H1 (cell line): Measurements from ENCODE around the gene ARHGEF28.

Experiments
- ASH2L ChIP-seq: fragments of 200-600, 300-600 bp; sonication (generic); IDR thresholded peaks from one replicate; pipeline ENCODE4 v1.7.1; 2017; ENCODE audit warnings: low read length
- CEBPB ChIP-seq: IDR thresholded peaks from 2 replicates; pipeline ENCODE4 v1.6.1; 2012; ENCODE audit warnings: low read depth, low read length
- CREB1 ChIP-seq: IDR thresholded peaks from 2 replicates; pipeline ENCODE4 v1.6.1; 2012; ENCODE audit warnings: inconsistent platforms
- CTCF ChIP-seq, 3 experiments: IDR thresholded peaks; 1 replicate in 2 of 3; 2 replicates in 1 of 3; pipeline versions ENCODE4 v1.5.1 to v1.6.1; 2011; ENCODE audit warnings: low read length in 3 of 3, mild to moderate bottlenecking in 3 of 3, inconsistent platforms in 2 of 3, low read depth in 1 of 3, moderate library complexity in 1 of 3; ENCODE audit not compliant: insufficient read depth in 1 of 3; ENCODE audit errors: control extremely low read depth in 1 of 3
- EP300 ChIP-seq, 2 experiments: IDR thresholded peaks; 1 replicate in 1 of 2; 2 replicates in 1 of 2; pipeline ENCODE4 v1.6.1; 2011 to 2012; ENCODE audit warnings: low read depth in 2 of 2, low read length in 2 of 2, mild to moderate bottlenecking in 2 of 2, borderline replicate concordance in 1 of 2, inconsistent platforms in 1 of 2, moderate library complexity in 1 of 2
- JUND ChIP-seq: IDR thresholded peaks from 2 replicates; pipeline ENCODE4 v1.6.1; 2011; ENCODE audit warnings: mild to moderate bottlenecking, improper control_type of control experiment, low read length
- POLR2A ChIP-seq, 2 experiments: IDR thresholded peaks; 1 replicate in 1 of 2; 2 replicates in 1 of 2; pipeline ENCODE4 v1.6.1; 2011; ENCODE audit warnings: low read depth in 2 of 2, low read length in 2 of 2, mild to moderate bottlenecking in 2 of 2; ENCODE audit errors: control extremely low read depth in 1 of 2
- POLR2AphosphoS5 ChIP-seq: IDR thresholded peaks from 2 replicates; pipeline ENCODE4 v1.6.1; 2011; ENCODE audit warnings: low read depth, low read length
- SP2 ChIP-seq: IDR thresholded peaks from 2 replicates; pipeline ENCODE4 v1.6.1; 2012; ENCODE audit warnings: mild to moderate bottlenecking, low read length, inconsistent platforms
- SP4 ChIP-seq: IDR thresholded peaks from 2 replicates; pipeline ENCODE4 v1.6.1; 2012; ENCODE audit warnings: low read length, inconsistent platforms
- TAF1 ChIP-seq: IDR thresholded peaks from 2 replicates; pipeline ENCODE4 v1.6.1; 2011; ENCODE audit warnings: mild to moderate bottlenecking, low read depth, low read length
- TCF12 ChIP-seq: IDR thresholded peaks from 2 replicates; pipeline ENCODE4 v1.6.1; 2011; ENCODE audit warnings: low read depth, mild to moderate bottlenecking, low read length
- TEAD4 ChIP-seq: IDR thresholded peaks from 2 replicates; pipeline ENCODE4 v1.6.1; 2012; ENCODE audit warnings: low read depth, low read length, inconsistent platforms, mixed read lengths
- ZNF274 ChIP-seq: IDR thresholded peaks from 2 replicates; pipeline ENCODE4 v1.7.0; 2012; ENCODE audit warnings: low read length, borderline replicate concordance; ENCODE audit errors: extremely low read depth

GRCh38 chr5:73672132-73672531 lies 46.1 kb downstream of the ARHGEF28 start:
- TF ChIP-seq CTCF (IDR thresholded peaks at IDR 0.05; ENCODE audit: control extremely low read depth in 1 of 3, insufficient read depth in 1 of 3, low read depth in 1 of 3, low read length in 3 of 3): no peak
- TF ChIP-seq CEBPB: no peak
- no peak for TF ChIP-seq TAF1
- no peak for TF ChIP-seq SP4
- TF ChIP-seq POLR2AphosphoS5: no peak
- no peak for TF ChIP-seq TEAD4
- no peak for TF ChIP-seq EP300 (IDR thresholded peaks at IDR 0.05; ENCODE audit: borderline replicate concordance in 1 of 2, low read depth in 2 of 2, low read length in 2 of 2)
- no peak for TF ChIP-seq POLR2A (IDR thresholded peaks at IDR 0.05; ENCODE audit: control extremely low read depth in 1 of 2, low read depth in 2 of 2, low read length in 2 of 2)
- no peak for TF ChIP-seq CREB1
- no peak for TF ChIP-seq ZNF274
- no peak for TF ChIP-seq SP2
- TF ChIP-seq TCF12: no peak
- TF ChIP-seq JUND: no peak
- TF ChIP-seq ASH2L: no peak
